Middle frontal gyrus (tissue), 1 donor: ENCODE data around the gene SLC25A26.
A peak's percentile ranks its signal among the peaks of the same experiment; 100 is the strongest.

Experiments
- DNase-seq: peaks from one replicate; pipeline ENCODE4 v3.0.0-alpha.2; 2015; ENCODE audit warnings: low spot score; ENCODE audit errors: extremely low spot score

Gene SLC25A26

DNA sequence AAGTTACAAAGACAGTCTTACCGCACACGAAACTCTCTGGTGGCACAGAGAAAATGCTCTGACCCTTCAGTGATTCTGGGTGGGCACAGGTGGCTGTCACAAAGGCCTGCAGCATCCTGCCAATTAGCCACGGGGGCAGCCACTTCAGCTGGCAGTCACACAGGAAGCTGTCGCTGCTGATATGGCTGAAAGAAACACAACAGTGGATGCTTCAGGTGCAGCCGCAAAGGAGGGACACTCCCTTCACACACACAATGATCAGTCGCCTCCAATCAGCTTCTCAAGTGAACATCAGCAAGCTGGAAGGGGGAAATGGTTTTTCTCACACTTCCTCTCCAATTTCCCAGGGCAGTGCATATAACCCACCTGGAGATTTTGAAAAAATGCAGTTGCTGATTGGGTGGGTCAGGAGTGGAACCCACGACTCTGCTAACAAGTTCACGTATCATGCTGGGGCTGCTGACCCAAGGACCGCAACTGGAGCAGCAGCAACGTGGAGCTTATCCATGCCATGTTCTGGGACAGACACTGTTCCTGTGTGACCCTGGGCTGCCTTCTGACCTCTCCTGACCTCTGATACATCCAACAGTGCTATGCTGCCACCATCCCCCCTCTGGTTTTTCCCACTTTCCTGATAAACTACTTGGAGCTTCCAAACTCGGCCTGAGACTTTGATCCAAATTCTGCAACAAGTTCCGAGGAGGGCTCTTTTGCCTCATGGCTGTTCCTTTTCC, 173.4 kb downstream of the SLC25A26 start:
- no peak for DNase-seq

DNA sequence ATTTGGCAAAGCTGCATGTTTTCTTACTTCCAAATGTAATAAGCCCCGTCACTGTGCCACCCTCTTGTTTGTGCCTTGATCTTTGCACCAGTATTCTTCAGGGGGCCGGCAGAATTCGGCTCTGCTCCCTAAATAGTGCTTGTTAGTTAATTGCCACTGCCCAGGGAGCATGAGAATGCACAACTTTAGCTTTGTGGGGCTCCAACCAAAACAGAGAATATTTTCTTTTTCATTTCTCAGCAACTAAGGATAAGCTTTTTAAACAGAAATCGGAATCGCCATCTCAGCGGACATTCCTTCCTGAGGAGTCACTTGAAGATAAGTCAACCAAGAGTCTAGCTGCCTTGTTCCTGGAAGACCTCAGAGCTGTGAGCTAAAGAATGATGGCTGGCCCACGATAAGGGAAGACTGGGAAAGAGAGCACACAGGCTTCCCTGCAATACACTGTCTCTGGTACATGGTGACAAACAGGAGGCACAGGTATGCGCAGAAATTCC, 174.0 kb downstream of the SLC25A26 start:
- no peak for DNase-seq

DNA sequence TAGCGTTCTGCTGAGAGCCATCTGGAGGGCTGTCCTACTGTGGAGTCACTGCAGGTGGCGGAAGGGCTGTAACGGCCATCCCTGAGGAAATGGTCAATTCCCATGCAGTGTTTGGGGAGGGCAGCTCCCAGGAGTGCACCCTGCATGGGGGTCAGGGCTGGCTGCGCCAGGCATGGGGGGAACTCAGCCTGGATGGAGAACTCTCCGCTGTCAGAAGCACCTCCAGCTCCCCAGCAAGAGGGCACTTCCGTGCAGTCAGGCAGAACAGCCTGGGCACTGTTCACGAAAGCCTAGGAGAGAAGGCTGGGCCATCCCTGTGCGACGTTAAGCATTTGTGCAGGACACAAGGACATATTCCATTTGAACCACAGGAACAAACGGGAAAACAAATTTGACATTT, 174.8 kb downstream of the SLC25A26 start:
- no peak for DNase-seq

DNA sequence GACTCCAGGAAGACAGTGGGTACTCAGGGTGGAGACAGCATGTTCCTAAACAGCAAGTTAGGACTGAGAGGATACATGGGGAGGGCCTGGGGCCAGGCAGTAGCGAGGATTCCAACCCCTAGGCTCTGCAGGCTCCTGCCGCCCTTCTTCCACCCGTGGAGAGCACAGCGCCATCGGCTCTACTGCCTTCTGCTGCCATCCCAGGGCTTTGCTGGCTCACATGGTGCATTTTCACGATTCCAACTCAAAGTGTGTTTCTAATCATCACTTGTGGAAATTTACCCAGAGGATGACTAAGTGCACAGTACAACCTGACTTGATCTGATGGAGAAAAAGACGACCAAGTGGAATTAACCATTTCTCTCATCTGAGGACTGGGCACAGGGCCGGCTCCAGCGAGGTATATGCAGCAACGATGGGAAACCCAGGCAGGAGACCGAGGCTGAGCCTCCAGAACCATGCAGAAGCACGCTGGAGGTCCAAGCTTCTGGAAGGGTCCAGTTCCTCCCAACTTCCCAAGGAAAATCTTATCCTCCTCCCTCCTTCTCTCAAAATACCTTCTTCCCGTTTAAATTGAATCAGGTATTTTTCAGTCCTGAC, 175.5 kb downstream of the SLC25A26 start:
- no peak for DNase-seq

DNA sequence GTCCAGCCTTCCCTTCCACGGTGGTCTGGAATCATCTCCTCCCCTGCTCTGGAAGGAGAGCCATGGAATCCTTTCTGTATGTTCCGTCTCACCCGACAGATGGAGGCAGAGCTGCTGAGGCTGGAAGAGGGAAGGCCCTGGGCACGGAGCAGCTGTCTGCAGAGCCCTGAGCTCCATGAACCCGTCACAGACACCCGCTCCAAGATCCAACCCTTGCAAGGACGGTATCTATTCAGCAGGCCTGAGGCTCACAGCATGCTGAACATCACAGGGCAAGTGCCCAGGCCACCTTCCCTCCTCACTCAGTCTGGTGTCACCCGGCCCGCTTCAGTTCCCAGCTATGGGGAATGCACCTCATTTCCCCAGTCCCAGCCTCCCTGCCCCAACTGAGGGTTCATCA, 176.1 kb downstream of the SLC25A26 start:
- no peak for DNase-seq

DNA sequence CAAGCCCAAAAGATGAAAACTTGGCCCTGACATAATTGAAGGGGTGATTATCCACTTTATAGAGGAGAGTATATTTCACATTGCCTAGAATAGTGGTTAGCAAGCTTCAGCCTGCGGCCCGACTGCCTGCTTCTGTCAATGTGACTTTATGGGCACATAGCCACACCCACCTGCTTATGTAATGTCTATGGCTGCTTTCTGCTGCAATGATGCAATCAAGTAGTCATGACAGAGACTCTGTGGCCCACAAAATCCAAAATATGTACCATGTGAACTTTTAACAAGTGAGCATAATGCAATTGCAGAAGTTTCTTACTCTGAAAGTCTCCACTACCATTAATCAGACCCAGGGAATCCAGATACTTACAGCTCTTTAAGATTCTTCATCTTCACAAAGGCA, 176.9 kb downstream of the SLC25A26 start:
- no peak for DNase-seq

DNA sequence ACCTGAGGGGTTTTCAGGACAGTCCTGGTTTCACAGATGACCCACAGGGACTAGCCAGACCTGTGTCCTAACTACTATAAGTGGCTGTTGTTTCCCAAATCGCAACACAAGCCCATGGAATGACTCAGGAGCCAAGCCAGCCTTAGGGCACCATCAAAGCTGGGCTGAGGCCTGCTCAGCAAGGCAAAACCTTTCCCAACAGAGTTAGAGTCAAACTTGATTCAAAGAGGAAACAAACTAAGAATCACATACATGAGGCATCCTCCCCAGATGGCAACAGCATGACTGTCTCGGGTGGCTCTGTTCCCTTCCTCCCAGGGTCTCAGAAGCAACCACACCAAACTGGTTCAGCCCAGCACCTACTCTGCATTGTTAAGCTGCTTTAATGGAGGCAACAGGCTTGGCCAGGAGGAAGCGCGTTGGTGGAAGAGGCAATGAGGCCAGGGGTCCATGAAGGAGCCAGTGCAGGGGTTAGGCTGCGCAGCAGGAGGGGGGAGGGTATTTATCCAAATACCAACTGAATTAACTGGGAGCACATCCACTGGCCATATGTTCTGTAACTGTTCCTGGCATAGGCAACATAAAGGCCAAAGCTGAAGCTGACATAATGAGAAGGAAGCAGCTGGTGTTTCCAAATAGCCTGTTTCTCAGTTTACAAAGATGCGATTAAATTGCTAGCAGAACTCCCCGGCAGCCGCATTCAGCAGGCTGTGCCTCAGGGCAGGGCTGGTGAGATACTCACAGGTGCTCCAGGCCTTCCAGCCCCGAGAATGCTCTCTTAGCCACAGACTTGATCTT, 177.6 kb downstream of the SLC25A26 start:
- DNase-seq: no peak

DNA sequence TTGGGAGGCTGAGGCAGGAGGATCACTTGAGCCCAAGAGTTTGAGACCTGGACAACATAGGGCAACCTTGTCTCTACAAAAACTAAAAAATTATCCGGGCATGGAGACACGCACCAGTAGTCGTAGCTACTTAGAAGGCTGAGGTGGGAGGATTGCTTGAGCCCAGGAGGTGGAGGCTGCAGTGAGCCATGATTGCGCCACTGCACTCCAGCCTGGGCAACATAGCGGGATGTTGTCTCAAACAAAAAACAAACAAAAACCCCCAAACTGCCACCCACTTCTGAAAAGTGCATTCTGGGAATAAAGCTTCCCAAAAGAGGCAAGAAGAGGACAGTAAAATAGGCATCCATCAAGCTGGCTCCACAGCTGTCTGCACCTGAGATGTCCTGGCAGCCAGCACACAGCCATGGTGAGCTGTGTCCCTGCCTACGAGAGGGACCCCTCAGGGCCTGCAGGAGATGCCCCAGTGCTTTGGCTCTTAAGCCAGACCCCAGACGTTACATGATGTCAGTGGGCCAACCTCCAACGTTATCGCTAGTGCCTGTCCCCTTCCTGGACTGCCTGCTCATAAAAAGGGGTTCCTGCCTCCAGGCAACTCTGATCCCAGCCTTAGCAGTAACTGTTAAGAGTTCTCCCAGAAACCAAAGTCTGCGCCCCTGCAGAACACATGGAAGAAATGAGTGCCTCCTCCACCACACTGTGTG, 178.9 kb downstream of the SLC25A26 start:
- no peak for DNase-seq

DNA sequence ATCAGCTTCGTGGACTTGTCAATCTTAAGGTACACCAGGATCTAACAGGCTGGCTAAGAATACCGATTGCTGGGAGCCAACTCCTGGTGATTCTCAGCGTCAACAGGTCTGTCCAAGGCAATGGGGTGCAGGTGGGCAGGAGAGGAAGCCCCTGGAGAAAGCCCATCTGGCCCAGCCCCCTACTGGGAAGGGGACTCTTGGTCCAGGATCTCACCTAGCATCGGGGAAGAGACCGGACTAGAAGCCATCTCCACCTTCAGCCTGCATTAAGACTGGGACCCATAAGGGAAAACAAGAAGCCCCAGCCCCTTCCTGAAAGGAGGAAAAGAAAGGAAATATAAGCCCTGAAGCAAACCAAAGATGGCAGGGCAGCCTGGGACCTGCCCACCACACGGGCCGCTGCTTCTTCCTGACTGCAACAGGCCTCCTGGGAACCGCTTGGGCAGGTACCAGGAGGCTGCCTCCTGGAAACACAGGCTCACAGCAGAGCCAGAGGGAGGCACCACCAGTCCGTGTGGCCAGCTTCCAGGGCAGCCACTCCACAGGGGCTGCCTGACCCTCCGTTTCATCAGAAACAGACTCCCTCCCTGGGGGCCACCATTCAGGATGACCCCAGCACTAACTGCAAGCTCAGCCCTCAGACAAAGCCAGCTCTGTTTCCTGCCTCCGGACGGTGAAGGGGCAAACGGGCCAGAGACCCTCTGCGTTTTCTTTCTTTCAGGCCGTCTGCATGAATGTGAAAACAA, 179.8 kb downstream of the SLC25A26 start:
- no peak for DNase-seq

DNA sequence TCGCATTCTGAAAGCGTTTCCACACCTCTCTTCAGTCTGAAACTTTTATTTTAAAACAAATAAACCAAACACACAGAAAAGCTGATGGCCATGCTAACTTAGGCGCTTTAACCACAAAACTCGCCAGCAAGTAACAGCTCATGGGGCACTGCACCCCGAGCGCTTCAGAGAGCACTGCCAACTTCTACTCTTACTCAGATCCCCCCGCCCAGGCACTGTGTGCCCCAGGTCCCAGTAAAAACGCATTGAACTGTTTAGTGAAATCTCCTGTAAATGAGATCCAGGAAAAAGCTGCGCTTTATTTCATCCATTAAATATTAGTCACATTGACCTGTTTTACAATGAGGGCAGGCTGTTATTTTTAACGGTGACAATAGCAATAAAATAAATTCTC, 180.4 kb downstream of the SLC25A26 start:
- DNase-seq: no peak

DNA sequence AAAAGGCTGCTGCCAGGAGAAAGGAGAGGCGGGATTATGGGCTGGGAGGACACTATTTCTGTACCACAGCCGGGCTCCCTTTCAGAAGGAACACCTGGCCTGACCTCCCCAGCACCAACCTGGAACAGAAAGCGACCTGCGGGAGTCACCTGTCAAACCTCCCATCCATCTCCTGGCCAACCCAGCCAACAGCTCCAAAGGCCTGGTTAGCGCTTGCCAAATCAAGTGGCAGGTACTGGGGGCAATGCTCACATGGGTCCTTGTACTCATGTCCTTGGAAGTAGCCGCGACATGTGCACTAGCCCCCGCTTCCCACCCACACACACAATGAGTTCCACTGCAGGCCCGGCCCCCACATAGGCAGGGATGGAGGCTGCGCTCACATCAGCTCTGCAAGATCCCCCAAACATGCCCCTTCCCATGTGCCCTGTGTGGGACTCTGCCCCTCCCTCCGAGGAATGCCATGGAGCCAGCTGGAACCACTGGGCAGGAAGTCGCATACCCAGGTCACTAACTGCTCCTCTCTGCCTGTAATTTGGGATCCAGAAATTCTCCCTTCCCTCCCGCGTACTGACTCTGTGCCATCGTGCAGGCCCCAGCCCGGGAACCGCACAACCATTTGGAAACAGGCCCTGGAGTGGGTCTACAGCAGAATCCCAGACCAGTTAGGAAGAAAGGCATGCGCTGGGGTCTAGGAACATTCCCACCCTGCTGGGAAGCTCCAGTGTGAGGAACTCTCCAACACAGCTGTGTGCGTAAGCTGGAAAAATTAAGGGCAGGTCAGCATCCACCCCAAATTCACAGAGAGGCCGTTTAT, 181.1 kb downstream of the SLC25A26 start:
- DNase-seq: no peak

DNA sequence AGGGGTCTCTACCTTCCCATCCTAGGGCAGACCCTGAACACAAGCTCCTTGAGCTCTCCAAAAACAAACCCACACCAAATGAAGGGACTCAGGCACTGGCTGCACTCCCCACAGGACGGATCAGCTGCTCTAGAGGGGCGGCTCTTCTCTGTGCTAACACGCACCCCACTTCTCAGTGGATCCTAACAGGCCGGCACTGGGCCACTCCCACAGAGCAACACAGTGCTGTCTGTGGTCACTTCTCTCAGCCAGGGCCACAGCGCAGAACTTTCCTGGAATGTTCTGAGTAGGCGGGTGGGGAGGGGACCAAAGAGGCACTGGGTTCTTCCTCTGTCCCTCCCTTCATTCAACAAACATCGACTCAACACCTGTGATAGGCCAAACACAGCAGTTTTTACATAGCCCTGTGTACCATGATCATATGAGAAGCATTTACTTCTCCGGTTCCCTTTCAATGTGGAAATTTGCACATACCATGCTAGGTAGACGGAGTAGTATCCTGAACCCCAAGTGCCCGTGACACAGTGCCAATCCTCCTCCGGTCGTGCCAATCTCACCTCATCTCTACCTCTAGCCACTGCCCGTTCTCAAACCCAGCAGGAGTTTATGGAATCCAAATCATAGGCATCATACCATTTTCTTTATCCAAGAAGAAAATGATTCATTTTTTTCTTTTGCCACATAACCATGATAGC, 181.9 kb downstream of the SLC25A26 start:
- no peak for DNase-seq

DNA sequence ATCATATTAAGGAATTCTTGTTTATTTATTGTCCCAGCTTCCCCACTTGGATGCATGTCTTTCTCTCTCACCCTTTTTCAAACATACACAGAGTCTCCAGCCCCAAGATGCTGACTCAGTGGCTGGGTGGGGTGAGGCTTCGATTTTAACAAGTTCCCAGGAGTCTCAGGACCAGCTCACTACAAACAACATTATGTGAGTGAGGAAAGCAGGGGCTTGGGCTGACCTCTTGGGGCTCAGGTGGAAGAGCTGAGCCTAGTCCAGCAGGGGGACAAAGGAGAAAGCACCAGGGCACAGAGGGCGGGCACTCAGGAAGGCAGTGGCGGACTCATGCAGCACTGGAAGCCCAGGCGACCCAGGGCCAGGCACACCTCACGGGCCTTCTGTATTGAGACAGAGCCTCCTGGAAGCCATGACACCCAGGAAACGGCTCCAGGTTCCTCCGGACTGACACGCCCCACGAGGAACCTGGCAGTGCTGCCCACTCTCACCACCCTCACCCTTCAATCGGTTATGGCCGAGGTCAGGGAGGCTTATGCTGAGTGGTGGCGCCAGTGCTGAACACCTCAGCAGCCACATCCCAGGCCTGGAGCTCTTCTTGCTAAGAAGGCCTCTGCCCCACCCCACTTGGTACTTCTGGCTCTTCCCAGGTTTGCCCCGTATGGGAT, 182.7 kb downstream of the SLC25A26 start:
- no peak for DNase-seq

DNA sequence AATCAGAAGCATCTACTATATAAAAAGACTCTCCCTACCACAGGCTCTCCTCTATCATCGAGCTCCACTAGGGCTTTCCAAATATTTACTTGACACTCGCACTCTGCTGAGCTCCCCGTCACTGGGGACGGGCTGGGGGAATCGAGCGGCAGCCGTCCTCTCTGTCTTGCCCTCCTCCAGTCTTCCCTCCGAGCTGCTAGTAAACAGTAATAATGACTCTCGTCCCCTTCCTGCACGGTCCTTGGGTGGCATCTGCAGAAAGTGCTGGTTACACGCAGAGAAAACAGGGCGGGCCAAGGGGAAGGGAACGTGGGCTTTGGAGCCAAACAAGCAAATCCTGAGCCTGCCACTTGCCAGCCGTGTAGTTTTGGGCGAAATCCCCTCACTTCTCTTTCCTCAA, 183.4 kb downstream of the SLC25A26 start:
- DNase-seq: no peak

DNA sequence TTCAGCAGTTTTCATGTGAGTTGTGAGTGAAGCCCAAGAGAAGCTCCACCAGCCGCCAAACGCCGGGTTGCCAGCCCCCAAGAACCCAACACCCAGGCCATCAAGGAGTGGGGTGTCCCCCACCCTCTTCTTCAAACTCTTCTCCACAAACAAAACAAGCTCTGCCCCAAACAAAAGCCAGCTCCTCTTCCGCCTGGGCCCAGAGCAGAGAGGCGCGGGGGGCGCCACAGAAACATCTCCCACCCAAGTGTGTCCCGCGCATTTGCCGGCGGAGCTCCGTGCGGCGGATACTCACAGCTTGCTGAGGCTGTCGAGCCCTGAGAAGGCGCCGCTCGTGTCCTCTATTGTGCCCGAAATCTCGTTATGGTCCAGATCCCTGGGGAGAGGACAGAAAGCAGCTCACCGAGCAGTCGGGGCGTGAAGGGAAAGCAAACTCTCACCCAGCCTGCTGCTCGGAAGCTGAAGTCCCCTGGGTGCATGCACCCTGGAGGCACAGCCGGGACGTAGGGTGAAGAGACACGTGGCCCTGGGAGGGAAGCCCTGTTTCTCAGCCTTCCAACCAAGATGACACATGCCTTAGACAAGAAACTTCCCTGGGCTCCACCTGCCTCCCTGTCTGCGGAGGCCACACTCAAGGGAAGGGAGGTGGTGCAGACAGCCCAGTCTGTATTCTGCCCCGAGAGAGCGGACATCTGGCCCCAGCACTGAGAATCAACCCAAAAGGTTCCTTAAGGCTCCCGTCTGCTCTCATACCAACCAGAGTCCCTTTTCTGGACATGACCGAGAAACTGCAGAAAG, 184.3 kb downstream of the SLC25A26 start:
- DNase-seq: no peak

DNA sequence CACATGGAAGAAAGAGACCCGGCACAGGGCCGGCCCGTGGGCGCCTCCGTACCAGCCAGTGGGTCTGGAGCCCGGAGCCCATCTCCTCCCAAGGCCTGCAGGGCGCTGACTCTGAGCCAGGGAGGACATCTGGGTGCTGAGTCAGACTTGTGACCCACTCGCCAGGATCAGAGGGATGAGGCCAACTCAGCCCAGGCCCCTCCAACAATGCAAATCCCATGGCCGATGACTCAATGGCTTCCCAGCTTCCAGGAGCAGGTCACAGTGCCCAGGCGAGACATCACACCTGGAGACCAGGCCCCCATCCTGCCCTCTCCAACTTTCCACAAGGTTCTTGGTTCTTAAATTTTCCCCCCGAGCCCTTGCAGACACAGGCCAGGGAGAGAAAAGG, 184.9 kb downstream of the SLC25A26 start:
- peak; percentile 30 for DNase-seq

DNA sequence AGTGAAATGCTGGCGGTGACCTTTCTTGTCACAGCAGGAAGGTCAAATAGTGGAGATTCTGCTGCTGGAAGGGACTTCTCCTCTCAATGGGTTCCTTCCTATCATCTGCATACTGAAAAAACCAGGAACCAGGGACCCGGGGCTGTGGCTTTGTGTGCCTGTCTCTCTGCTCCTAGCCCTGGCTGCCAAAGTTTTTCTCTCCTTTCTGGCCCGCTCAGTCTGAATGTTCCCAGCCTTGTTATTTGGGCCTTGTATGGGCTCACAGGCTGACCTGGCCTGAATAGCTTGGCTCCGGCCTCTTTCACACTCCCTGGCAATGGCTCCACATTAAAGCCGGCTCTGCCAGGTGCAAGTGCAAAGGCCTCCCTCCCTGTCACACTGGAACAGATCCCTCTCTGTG, 185.4 kb downstream of the SLC25A26 start:
- peak; percentile 24 for DNase-seq
